ENCODE measurements around the gene HMCN2.

- TF ChIP-seq POLR2AphosphoS5 (IDR thresholded peaks at IDR 0.05) (no peak), POLR2A (IDR thresholded peaks at IDR 0.05) (no peak), EP300 (IDR thresholded peaks at IDR 0.05) (no peak)
- TF ChIP-seq, protein P1, sequence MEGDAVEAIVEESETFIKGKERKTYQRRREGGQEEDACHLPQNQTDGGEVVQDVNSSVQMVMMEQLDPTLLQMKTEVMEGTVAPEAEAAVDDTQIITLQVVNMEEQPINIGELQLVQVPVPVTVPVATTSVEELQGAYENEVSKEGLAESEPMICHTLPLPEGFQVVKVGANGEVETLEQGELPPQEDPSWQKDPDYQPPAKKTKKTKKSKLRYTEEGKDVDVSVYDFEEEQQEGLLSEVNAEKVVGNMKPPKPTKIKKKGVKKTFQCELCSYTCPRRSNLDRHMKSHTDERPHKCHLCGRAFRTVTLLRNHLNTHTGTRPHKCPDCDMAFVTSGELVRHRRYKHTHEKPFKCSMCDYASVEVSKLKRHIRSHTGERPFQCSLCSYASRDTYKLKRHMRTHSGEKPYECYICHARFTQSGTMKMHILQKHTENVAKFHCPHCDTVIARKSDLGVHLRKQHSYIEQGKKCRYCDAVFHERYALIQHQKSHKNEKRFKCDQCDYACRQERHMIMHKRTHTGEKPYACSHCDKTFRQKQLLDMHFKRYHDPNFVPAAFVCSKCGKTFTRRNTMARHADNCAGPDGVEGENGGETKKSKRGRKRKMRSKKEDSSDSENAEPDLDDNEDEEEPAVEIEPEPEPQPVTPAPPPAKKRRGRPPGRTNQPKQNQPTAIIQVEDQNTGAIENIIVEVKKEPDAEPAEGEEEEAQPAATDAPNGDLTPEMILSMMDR (IDR thresholded peaks at IDR 0.05): no peak
Observed at GRCh38 chr9:130441031-130441430, 175.5 kb downstream of the HMCN2 start.
